Osteoblast (primary cell): ENCODE measurements around the gene CIROP. TPM values are rescaled to one million over a fixed set of nuclear protein-coding genes. Genes with fewer than 3 reads are reported as not detected.

Source experiments
- DNase-seq: peaks from one replicate; pipeline ENCODE4 v3.0.0; 2011; ENCODE audit warnings: low spot score, mixed read lengths; ENCODE audit not compliant: insufficient read length; ENCODE audit errors: missing footprints
- H2AFZ ChIP-seq: 2 replicates; pipeline ENCODE4 v1.6.0; 2011; ENCODE audit warnings: mild to moderate bottlenecking, low read length
- H3K27ac ChIP-seq: 2 replicates; pipeline ENCODE4 v1.5.1; 2011; ENCODE audit warnings: mild to moderate bottlenecking, low read depth, low read length, moderate library complexity
- H3K27me3 ChIP-seq: 2 replicates; pipeline ENCODE4 v1.6.0; 2012; ENCODE audit warnings: mild to moderate bottlenecking, control low read depth, inconsistent platforms, low read length, moderate library complexity; ENCODE audit not compliant: insufficient read depth
- H3K36me3 ChIP-seq: 2 replicates; pipeline ENCODE4 v1.5.1; 2011; ENCODE audit warnings: mild to moderate bottlenecking, low read length, control low read depth, moderate library complexity; ENCODE audit not compliant: insufficient read depth
- H3K4me1 ChIP-seq: 2 replicates; pipeline ENCODE4 v1.5.1; 2011; ENCODE audit warnings: mild to moderate bottlenecking, low read length, control low read depth, moderate library complexity; ENCODE audit not compliant: insufficient read depth
- H3K4me2 ChIP-seq: 2 replicates; pipeline ENCODE4 v1.6.0; 2011; ENCODE audit warnings: mild to moderate bottlenecking, low read length; ENCODE audit not compliant: insufficient read depth
- H3K4me3 ChIP-seq: fragments of 200-600 bp; sonication (generic); 3 replicates; pipeline ENCODE4 v1.5.1; 2012; ENCODE audit warnings: mild to moderate bottlenecking, low read length, inconsistent platforms; ENCODE audit not compliant: insufficient read depth
- H3K79me2 ChIP-seq: 2 replicates; pipeline ENCODE4 v1.6.0; 2012; ENCODE audit warnings: mild to moderate bottlenecking, low read length, control low read depth, inconsistent platforms; ENCODE audit not compliant: insufficient read depth
- H3K9me3 ChIP-seq: 2 replicates; pipeline ENCODE4 v1.5.1; 2011; ENCODE audit warnings: low read depth, low read length, control low read depth
- H4K20me1 ChIP-seq: 2 replicates; pipeline ENCODE4 v1.6.0; 2012; ENCODE audit warnings: mild to moderate bottlenecking, low read length, control low read depth; ENCODE audit not compliant: insufficient read depth
- total RNA-seq: library from RNA; depleted of rRNA; stranded (reverse); fragments of >200 nt; gene quantifications from 2 replicates; pipeline ENCODE4 v1.2.3, GENCODE V29; 2012
- TF ChIP-seq, protein P1 (sequence below): IDR thresholded peaks from 2 replicates; pipeline ENCODE4 v1.5.1; 2011; ENCODE audit warnings: mild to moderate bottlenecking, low read depth, low read length, moderate library complexity; ENCODE audit errors: extremely low read depth

The CIROP gene
- total RNA-seq, 1 donor, result not detected

- Histone ChIP-seq H3K27me3 (peaks cover 6% of the 10 kb centered on the region), H3K36me3 (no peaks in the 10 kb centered on the region), H3K79me2 (no peaks in the 10 kb centered on the region), H3K4me2 (no peak overlapping the region), H3K27ac (no peak overlapping the region), H3K9me3 (no peaks in the 10 kb centered on the region), H2AFZ (no peak overlapping the region), H4K20me1 (no peaks in the 10 kb centered on the region), H3K4me3 (no peak overlapping the region), H3K4me1 (peaks cover 9% of the 10 kb centered on the region)
- DNase-seq, result no peak
- TF ChIP-seq, protein P1, sequence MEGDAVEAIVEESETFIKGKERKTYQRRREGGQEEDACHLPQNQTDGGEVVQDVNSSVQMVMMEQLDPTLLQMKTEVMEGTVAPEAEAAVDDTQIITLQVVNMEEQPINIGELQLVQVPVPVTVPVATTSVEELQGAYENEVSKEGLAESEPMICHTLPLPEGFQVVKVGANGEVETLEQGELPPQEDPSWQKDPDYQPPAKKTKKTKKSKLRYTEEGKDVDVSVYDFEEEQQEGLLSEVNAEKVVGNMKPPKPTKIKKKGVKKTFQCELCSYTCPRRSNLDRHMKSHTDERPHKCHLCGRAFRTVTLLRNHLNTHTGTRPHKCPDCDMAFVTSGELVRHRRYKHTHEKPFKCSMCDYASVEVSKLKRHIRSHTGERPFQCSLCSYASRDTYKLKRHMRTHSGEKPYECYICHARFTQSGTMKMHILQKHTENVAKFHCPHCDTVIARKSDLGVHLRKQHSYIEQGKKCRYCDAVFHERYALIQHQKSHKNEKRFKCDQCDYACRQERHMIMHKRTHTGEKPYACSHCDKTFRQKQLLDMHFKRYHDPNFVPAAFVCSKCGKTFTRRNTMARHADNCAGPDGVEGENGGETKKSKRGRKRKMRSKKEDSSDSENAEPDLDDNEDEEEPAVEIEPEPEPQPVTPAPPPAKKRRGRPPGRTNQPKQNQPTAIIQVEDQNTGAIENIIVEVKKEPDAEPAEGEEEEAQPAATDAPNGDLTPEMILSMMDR, result no peak
Measured at GRCh38 chr14:23146351-23146910, 41.6 kb upstream of the CIROP start.

GRCh38 chr14:23145794-23146350 lies 41.1 kb upstream of the CIROP start:
- Histone ChIP-seq H3K27ac (no peak overlapping the region), H3K4me1 (peaks cover 9% of the 10 kb centered on the region), H3K36me3 (no peaks in the 10 kb centered on the region), H3K79me2 (no peaks in the 10 kb centered on the region), H3K27me3 (peaks cover 6% of the 10 kb centered on the region), H3K4me2 (no peak overlapping the region), H3K9me3 (no peaks in the 10 kb centered on the region), H4K20me1 (no peaks in the 10 kb centered on the region), H2AFZ (no peak overlapping the region), H3K4me3 (no peak overlapping the region)
- TF ChIP-seq, protein P1, result no peak
- no peak for DNase-seq

- H3K36me3 ChIP-seq, result no peaks in the 10 kb centered on the region
- no peak overlapping the region for H3K27ac ChIP-seq
- TF ChIP-seq, protein P1, result no peak
- no peak overlapping the region for H2AFZ ChIP-seq
- no peaks in the 10 kb centered on the region for H3K9me3 ChIP-seq
- no peak overlapping the region for H3K4me3 ChIP-seq
- H3K27me3 ChIP-seq, result peaks cover 6% of the 10 kb centered on the region
- H3K79me2 ChIP-seq, result no peaks in the 10 kb centered on the region
- DNase-seq, result no peak
- H3K4me2 ChIP-seq, result no peak overlapping the region
- H4K20me1 ChIP-seq, result no peaks in the 10 kb centered on the region
- peaks cover 9% of the 10 kb centered on the region for H3K4me1 ChIP-seq
Measured at GRCh38 chr14:23143911-23144310, 39.1 kb upstream of the CIROP start.

- H4K20me1 ChIP-seq, result no peaks in the 10 kb centered on the region
- H3K4me3 ChIP-seq, result no peak overlapping the region
- no peak overlapping the region for H3K4me2 ChIP-seq
- H3K27ac ChIP-seq, result no peak overlapping the region
- DNase-seq, result no peak
- H2AFZ ChIP-seq, result no peak overlapping the region
- TF ChIP-seq, protein P1, result no peak
- H3K27me3 ChIP-seq, result peaks cover 6% of the 10 kb centered on the region
- peaks cover 9% of the 10 kb centered on the region for H3K4me1 ChIP-seq
- no peaks in the 10 kb centered on the region for H3K79me2 ChIP-seq
- no peaks in the 10 kb centered on the region for H3K9me3 ChIP-seq
- no peaks in the 10 kb centered on the region for H3K36me3 ChIP-seq
Measured at GRCh38 chr14:23142826-23143225, 38.0 kb upstream of the CIROP start.
